ENCODE results near the gene HOXA4. TPM values are rescaled to one million over a fixed set of nuclear protein-coding genes. Genes with fewer than 3 reads are reported as not detected.
A peak's percentile ranks its signal among the peaks of the same experiment; 100 is the strongest.

HOXA4 gene
- total RNA-seq, 5 donors from 2014 or later (not counting 1 experiment from before 2014, with no cell fraction given) = 0.25 to 0.38 (median 0.36) TPM; not detected in 2

GRCh38 chr7:27138472-27138871, 7.9 kb upstream of the HOXA4 start:
- no peak overlapping the region for H3K4me3 ChIP-seq (ENCODE audit: control insufficient read depth in 1 of 2, extremely low read depth in 1 of 2, low read length in 1 of 2)
- H3K36me3 ChIP-seq (ENCODE audit: control insufficient read depth in 2 of 2, extremely low read depth in 1 of 2, insufficient read depth in 1 of 2, low read length in 1 of 2) = no peaks in the 10 kb centered on the region
- H3K27me3 ChIP-seq (replicated peaks in 1 of 2; ENCODE audit: control insufficient read depth in 2 of 2, extremely low read depth in 1 of 2, insufficient read depth in 2 of 2, low read length in 1 of 2) = peaks cover 0 to 38% of the 10 kb centered on the region in 2 experiments
- Mint-ChIP-seq H3K9me3 (no peaks in the 10 kb centered on the region), H3K4me3 (no peak overlapping the region), H3K27me3 (peaks cover 41 to 68% of the 10 kb centered on the region in 2 donors), H3K27ac (no peak overlapping the region), H3K36me3 (no peaks in the 10 kb centered on the region), H3K4me1 (peaks cover 0 to 15% (median 4%) of the 10 kb centered on the region in 3 donors)
- peaks cover 0 to 18% of the 10 kb centered on the region in 2 experiments for H3K4me1 ChIP-seq (ENCODE audit: control insufficient read depth in 1 of 2, extremely low read depth in 1 of 2, insufficient read depth in 2 of 2, low read length in 2 of 2)
- WGBS (ENCODE audit: insufficient coverage) = no CpG with 5 or more reads among the region's 1 CpG
- ATAC-seq (replicated peaks in 1 of 4) (no peak), DNase-seq (no peak)
- POLR2A ChIA-PET = no interaction called here
- no peaks in the 10 kb centered on the region for H3K9me3 ChIP-seq
- CTCF ChIA-PET = no interaction called here
- H3K27ac ChIP-seq (ENCODE audit: low read length) = no peak overlapping the region

- 100% methylated on average over 1 of the region's 2 CpGs for WGBS (ENCODE audit: insufficient coverage)
Measured at GRCh38 chr7:27137640-27138315, 7.2 kb upstream of the HOXA4 start.

GRCh38 chr7:27134392-27134791, 3.8 kb upstream of the HOXA4 start:
- no peak overlapping the region for H3K27ac Mint-ChIP-seq
- no peaks in the 10 kb centered on the region for H3K9me3 ChIP-seq
- H3K27me3 ChIP-seq (replicated peaks in 1 of 2; ENCODE audit: control insufficient read depth in 2 of 2, extremely low read depth in 1 of 2, insufficient read depth in 2 of 2, low read length in 1 of 2) = peaks cover 0 to 25% of the 10 kb centered on the region in 2 experiments
- H3K27ac ChIP-seq (ENCODE audit: low read length) = no peak overlapping the region
- H3K9me3 Mint-ChIP-seq = no peaks in the 10 kb centered on the region
- ATAC-seq (replicated peaks in 1 of 4) = no peak
- DNase-seq = no peak
- H3K27me3 Mint-ChIP-seq = peaks cover 29 to 63% of the 10 kb centered on the region in 2 donors
- no peak overlapping the region for H3K4me3 Mint-ChIP-seq
- POLR2A ChIA-PET = no interaction called here
- 0% methylated on average over 1 of the region's 2 CpGs for WGBS (ENCODE audit: insufficient coverage)
- no peaks in the 10 kb centered on the region for H3K36me3 ChIP-seq (ENCODE audit: control insufficient read depth in 2 of 2, extremely low read depth in 1 of 2, insufficient read depth in 1 of 2, low read length in 1 of 2)
- H3K36me3 Mint-ChIP-seq = no peaks in the 10 kb centered on the region
- H3K4me1 ChIP-seq (ENCODE audit: control insufficient read depth in 1 of 2, extremely low read depth in 1 of 2, insufficient read depth in 2 of 2, low read length in 2 of 2) = peaks cover 4 to 19% of the 10 kb centered on the region in 2 experiments
- peaks cover 0 to 15% (median 4%) of the 10 kb centered on the region in 3 donors for H3K4me1 Mint-ChIP-seq
- H3K4me3 ChIP-seq (ENCODE audit: control insufficient read depth in 1 of 2, extremely low read depth in 1 of 2, low read length in 1 of 2) = no peak overlapping the region
- CTCF ChIA-PET = interaction anchor here in 1 of 2 donors (1.0 to 1.3 kb wide), 2 partner anchors 14 to 469 kb away, joined by 3 to 4 read pairs; no protein-coding TSS in a partner anchor

More at GRCh38 chr7:27137640-27138315, 7.2 kb upstream of the HOXA4 start:
- H3K4me3 Mint-ChIP-seq = no peak overlapping the region
- peaks cover 40 to 72% of the 10 kb centered on the region in 2 donors for H3K27me3 Mint-ChIP-seq
- Histone ChIP-seq H3K9me3 (no peaks in the 10 kb centered on the region), H3K4me3 (ENCODE audit: control insufficient read depth in 1 of 2, extremely low read depth in 1 of 2, low read length in 1 of 2) (no peak overlapping the region), H3K27me3 (replicated peaks in 1 of 2; ENCODE audit: control insufficient read depth in 2 of 2, extremely low read depth in 1 of 2, insufficient read depth in 2 of 2, low read length in 1 of 2) (peaks cover 0 to 36% of the 10 kb centered on the region in 2 experiments), H3K36me3 (ENCODE audit: control insufficient read depth in 2 of 2, extremely low read depth in 1 of 2, insufficient read depth in 1 of 2, low read length in 1 of 2) (no peaks in the 10 kb centered on the region), H3K4me1 (ENCODE audit: control insufficient read depth in 1 of 2, extremely low read depth in 1 of 2, insufficient read depth in 2 of 2, low read length in 2 of 2) (peaks cover 0 to 18% of the 10 kb centered on the region in 2 experiments), H3K27ac (ENCODE audit: low read length) (no peak overlapping the region)
- H3K27ac Mint-ChIP-seq = no peak overlapping the region
- DNase-seq (no peak), ATAC-seq (replicated peaks in 1 of 4) (no peak)
- ChIA-PET POLR2A (no interaction called here), CTCF (interaction anchor here in 1 of 2 donors (0.5 kb wide), 2 partner anchors 467 to 1909 kb away, joined by 3 to 10 read pairs; partner anchors contain the start of gene NPVF)
- H3K4me1 Mint-ChIP-seq = peaks cover 0 to 15% (median 4%) of the 10 kb centered on the region in 3 donors
- no peaks in the 10 kb centered on the region for H3K36me3 Mint-ChIP-seq
- no peaks in the 10 kb centered on the region for H3K9me3 Mint-ChIP-seq

- WGBS (ENCODE audit: insufficient coverage) = 83% methylated on average over 3 of the region's 18 CpGs
- no peak overlapping the region for H3K27ac Mint-ChIP-seq
- H3K9me3 Mint-ChIP-seq = no peaks in the 10 kb centered on the region
- Histone ChIP-seq H3K27me3 (replicated peaks in 1 of 2; ENCODE audit: control insufficient read depth in 2 of 2, extremely low read depth in 1 of 2, insufficient read depth in 2 of 2, low read length in 1 of 2) (peaks cover 0 to 25% of the 10 kb centered on the region in 2 experiments), H3K36me3 (ENCODE audit: control insufficient read depth in 2 of 2, extremely low read depth in 1 of 2, insufficient read depth in 1 of 2, low read length in 1 of 2) (no peaks in the 10 kb centered on the region), H3K4me3 (ENCODE audit: control insufficient read depth in 1 of 2, extremely low read depth in 1 of 2, low read length in 1 of 2) (no peak overlapping the region), H3K4me1 (ENCODE audit: control insufficient read depth in 1 of 2, extremely low read depth in 1 of 2, insufficient read depth in 2 of 2, low read length in 2 of 2) (peaks cover 4 to 19% of the 10 kb centered on the region in 2 experiments), H3K27ac (ENCODE audit: low read length) (no peak overlapping the region), H3K9me3 (no peaks in the 10 kb centered on the region)
- no peaks in the 10 kb centered on the region for H3K36me3 Mint-ChIP-seq
- peaks cover 0 to 15% (median 5%) of the 10 kb centered on the region in 3 donors for H3K4me1 Mint-ChIP-seq
- no peak for DNase-seq
- H3K4me3 Mint-ChIP-seq = no peak overlapping the region
- POLR2A ChIA-PET = no interaction called here
- H3K27me3 Mint-ChIP-seq = peaks cover 25 to 65% of the 10 kb centered on the region in 2 donors
- CTCF ChIA-PET = interaction anchor here (0.6 to 1.3 kb wide), 2 partner anchors 15 to 782 kb away, joined by 4 to 6 read pairs; no protein-coding TSS in a partner anchor
- no peak for ATAC-seq (replicated peaks in 1 of 4)
Measured at GRCh38 chr7:27133409-27134231, 3.1 kb upstream of the HOXA4 start.

- WGBS (ENCODE audit: insufficient coverage) = 79% methylated on average over 5 of the region's 6 CpGs
Measured at GRCh38 chr7:27132978-27133377, 2.4 kb upstream of the HOXA4 start.

GRCh38 chr7:27132214-27132613, 1.7 kb upstream of the HOXA4 start:
- peak overlapping the region in 1 of 3 donors; percentile 73 for H3K4me3 Mint-ChIP-seq
- POLR2A ChIA-PET = no interaction called here
- H3K4me3 ChIP-seq (ENCODE audit: control insufficient read depth in 1 of 2, extremely low read depth in 1 of 2, low read length in 1 of 2) = no peak overlapping the region
- peaks cover 4 to 19% of the 10 kb centered on the region in 2 experiments for H3K4me1 ChIP-seq (ENCODE audit: control insufficient read depth in 1 of 2, extremely low read depth in 1 of 2, insufficient read depth in 2 of 2, low read length in 2 of 2)
- no peaks in the 10 kb centered on the region for H3K36me3 ChIP-seq (ENCODE audit: control insufficient read depth in 2 of 2, extremely low read depth in 1 of 2, insufficient read depth in 1 of 2, low read length in 1 of 2)
- WGBS (ENCODE audit: insufficient coverage) = 86% methylated on average over 1 of the region's 2 CpGs
- DNase-seq (no peak), ATAC-seq (replicated peaks in 1 of 4) (no peak)
- H3K36me3 Mint-ChIP-seq = no peaks in the 10 kb centered on the region
- H3K27ac Mint-ChIP-seq = no peak overlapping the region
- no peaks in the 10 kb centered on the region for H3K9me3 Mint-ChIP-seq
- CTCF ChIA-PET = interaction anchor here (0.6 to 2.2 kb wide), 2 partner anchors 18 to 545 kb away, joined by 3 to 9 read pairs; no protein-coding TSS in a partner anchor
- peaks cover 0 to 15% (median 5%) of the 10 kb centered on the region in 3 donors for H3K4me1 Mint-ChIP-seq
- H3K27me3 Mint-ChIP-seq = peaks cover 18 to 60% of the 10 kb centered on the region in 2 donors
- H3K27me3 ChIP-seq (replicated peaks in 1 of 2; ENCODE audit: control insufficient read depth in 2 of 2, extremely low read depth in 1 of 2, insufficient read depth in 2 of 2, low read length in 1 of 2) = peaks cover 0 to 24% of the 10 kb centered on the region in 2 experiments
- no peaks in the 10 kb centered on the region for H3K9me3 ChIP-seq
- no peak overlapping the region for H3K27ac ChIP-seq (ENCODE audit: low read length)

More at GRCh38 chr7:27132978-27133377, 2.4 kb upstream of the HOXA4 start:
- no peak overlapping the region for H3K27ac Mint-ChIP-seq
- H3K4me1 Mint-ChIP-seq = peaks cover 0 to 15% (median 5%) of the 10 kb centered on the region in 3 donors
- no peak overlapping the region for H3K27ac ChIP-seq (ENCODE audit: low read length)
- no peaks in the 10 kb centered on the region for H3K36me3 ChIP-seq (ENCODE audit: control insufficient read depth in 2 of 2, extremely low read depth in 1 of 2, insufficient read depth in 1 of 2, low read length in 1 of 2)
- ChIA-PET CTCF (no interaction called here), POLR2A (no interaction called here)
- H3K27me3 Mint-ChIP-seq = peaks cover 25 to 60% of the 10 kb centered on the region in 2 donors
- H3K9me3 Mint-ChIP-seq = no peaks in the 10 kb centered on the region
- H3K36me3 Mint-ChIP-seq = no peaks in the 10 kb centered on the region
- no peaks in the 10 kb centered on the region for H3K9me3 ChIP-seq
- DNase-seq = no peak
- no peak overlapping the region for H3K4me3 ChIP-seq (ENCODE audit: control insufficient read depth in 1 of 2, extremely low read depth in 1 of 2, low read length in 1 of 2)
- peaks cover 0 to 25% of the 10 kb centered on the region in 2 experiments for H3K27me3 ChIP-seq (replicated peaks in 1 of 2; ENCODE audit: control insufficient read depth in 2 of 2, extremely low read depth in 1 of 2, insufficient read depth in 2 of 2, low read length in 1 of 2)
- no peak for ATAC-seq (replicated peaks in 1 of 4)
- no peak overlapping the region for H3K4me3 Mint-ChIP-seq
- H3K4me1 ChIP-seq (ENCODE audit: control insufficient read depth in 1 of 2, extremely low read depth in 1 of 2, insufficient read depth in 2 of 2, low read length in 2 of 2) = peaks cover 4 to 19% of the 10 kb centered on the region in 2 experiments
